Activated CD8-positive, alpha-beta T cell treated with anti-CD3 and anti-CD28 coated beads, Interleukin-2, amount 10 ng/mL, durations not matched to agents 7 days and 5 days (primary cell): Measurements from ENCODE around the gene PSMA1. TPM values are rescaled to one million over a fixed set of nuclear protein-coding genes. Genes with fewer than 3 reads are reported as not detected.

Experiments
- ATAC-seq: fragments of 150-1000 bp; cut with Tn5 transposase; one replicate; pipeline ENCODE4 v1.10.0; 2021; ENCODE audit warnings: moderate library complexity
- CTCF ChIA-PET: fragments of 350-600 bp; sonication (Branson Sonifier 250); formaldehyde crosslinking; loops from one replicate; lab custom pipeline; 2021; ENCODE audit warnings: antibody characterized with exemption; lab: Charles Lee
- POLR2A ChIA-PET: fragments of 350-600 bp; sonication (Branson Sonifier 250); formaldehyde crosslinking; loops from one replicate; lab custom pipeline; 2021; ENCODE audit warnings: antibody characterized with exemption; lab: Charles Lee
- DNase-seq: peaks from one replicate; pipeline ENCODE4 v3.0.0-alpha.2; 2020
- H3K27ac Mint-ChIP-seq: one replicate; pipeline ENCODE4 v1.8.0; 2021; ENCODE audit warnings: mild to moderate bottlenecking, mixed read lengths
- H3K27me3 Mint-ChIP-seq: one replicate; pipeline ENCODE4 v1.8.0; 2021; ENCODE audit warnings: low read depth, mixed read lengths
- H3K36me3 Mint-ChIP-seq: one replicate; pipeline ENCODE4 v1.8.0; 2021; ENCODE audit warnings: low read depth, mixed read lengths
- H3K4me1 Mint-ChIP-seq: one replicate; pipeline ENCODE4 v1.8.0; 2021; ENCODE audit warnings: low read depth, mixed read lengths
- H3K4me3 Mint-ChIP-seq: one replicate; pipeline ENCODE4 v1.8.0; 2021; ENCODE audit warnings: mild to moderate bottlenecking, mixed read lengths
- H3K9me3 Mint-ChIP-seq: one replicate; pipeline ENCODE4 v1.8.0; 2022; ENCODE audit warnings: mixed read lengths; ENCODE audit not compliant: insufficient read depth
- total RNA-seq, 2 experiments: library from RNA; stranded (reverse); gene quantifications; one replicate each; pipeline ENCODE4 v1.2.3, GENCODE V29; 2021

The PSMA1 gene
- total RNA-seq, 2 experiments from 2014 or later, result 211 to 215 TPM

DNA sequence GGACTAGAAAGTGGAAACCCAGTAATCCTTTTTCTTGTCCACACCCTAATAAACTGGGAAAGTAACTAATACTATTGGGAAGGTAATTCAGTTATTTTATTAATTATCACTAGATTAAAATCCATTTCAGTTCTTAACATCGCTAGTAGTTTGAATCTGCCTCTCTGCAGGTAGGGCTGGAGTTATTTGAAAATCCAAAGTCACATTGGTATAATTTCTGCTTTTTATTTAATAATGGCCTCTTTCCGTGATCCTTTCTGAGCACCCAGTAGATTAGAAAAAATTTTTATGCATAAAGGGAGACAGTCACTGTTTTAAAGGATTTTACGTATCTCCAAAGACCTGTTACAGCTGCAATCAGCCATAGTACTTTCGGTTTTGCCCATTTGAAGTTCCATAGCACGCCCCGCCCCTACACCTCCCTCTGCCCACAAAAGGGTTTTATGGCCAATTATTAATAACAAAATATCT, 20.0 kb downstream of the PSMA1 start:
- Mint-ChIP-seq H3K36me3 (peaks cover 58% of the 10 kb centered on the region), H3K4me3 (peak overlapping the region; percentile 99), H3K4me1 (peaks cover 44% of the 10 kb centered on the region), H3K9me3 (no peaks in the 10 kb centered on the region), H3K27me3 (no peaks in the 10 kb centered on the region), H3K27ac (peak overlapping the region; percentile 96)
- DNase-seq (peak; percentile 75), ATAC-seq (peak; percentile 56)
- POLR2A ChIA-PET, result interaction anchor here (0.8 to 2.6 kb wide), 9 partner anchors 13 to 407 kb away, joined by 3 to 20 read pairs (median 4); partner anchors contain the start of gene PSMA1
- CTCF ChIA-PET, result interaction anchor here (0.7 to 4.5 kb wide), 9 partner anchors 16 to 506 kb away, joined by 3 to 21 read pairs (median 4); partner anchors contain the start of gene PSMA1

DNA sequence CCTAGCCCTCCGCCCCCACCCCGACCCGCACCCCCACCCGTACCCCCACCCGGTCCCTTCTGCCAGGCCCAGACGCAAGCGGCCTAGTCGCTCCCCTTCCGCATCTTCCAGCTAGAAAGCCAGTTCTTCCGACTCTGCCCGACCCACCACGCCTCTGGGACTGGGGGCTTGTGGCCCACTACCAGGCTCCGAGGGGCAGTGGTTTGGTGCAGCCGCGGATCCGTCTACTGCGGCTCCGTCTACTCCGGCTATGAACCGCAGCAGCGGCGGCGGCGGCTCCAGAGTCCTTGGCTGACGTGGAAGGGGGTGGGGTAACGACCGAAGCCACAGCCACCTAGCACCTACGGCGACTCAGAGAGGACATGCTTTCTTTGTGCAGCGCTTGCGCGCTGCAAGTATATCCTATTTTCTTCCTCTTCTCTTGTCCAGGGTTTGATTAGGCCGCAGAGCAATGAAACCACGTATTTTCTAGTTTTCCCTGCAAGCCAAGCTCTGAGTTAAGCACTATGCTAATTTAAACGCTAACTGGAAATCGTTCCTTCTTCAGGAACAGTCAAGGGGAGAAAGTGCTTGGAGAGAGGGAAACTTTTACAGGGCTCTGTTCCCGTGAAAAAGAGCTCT, 20.5 kb downstream of the PSMA1 start, which contains the start of gene COPB1:
COPB1 (minus strand) TSS at position 252 of the 621 bp plus-strand sequence. CDS start 883 bp downstream, outside the sequence.
- Mint-ChIP-seq H3K9me3 (no peaks in the 10 kb centered on the region), H3K36me3 (peaks cover 60% of the 10 kb centered on the region), H3K27me3 (no peaks in the 10 kb centered on the region), H3K27ac (peak within 1 kb of the TSS; percentile 96), H3K4me1 (peaks cover 47% of the 10 kb centered on the region), H3K4me3 (peak within 1 kb of the TSS; percentile 99)
- ATAC-seq (peak; percentile 93), DNase-seq (peak; percentile 96)
- ChIA-PET CTCF (interaction anchor here (0.7 to 4.5 kb wide), 9 partner anchors 17 to 507 kb away, joined by 3 to 21 read pairs (median 4); partner anchors contain the start of gene PSMA1), POLR2A (interaction anchor here (0.8 to 2.6 kb wide), 9 partner anchors 12 to 407 kb away, joined by 3 to 20 read pairs (median 4); partner anchors contain the start of gene PSMA1)

GRCh38 chr11:14499178-14499559, 21.0 kb downstream of the PSMA1 start:
- POLR2A ChIA-PET, result interaction anchor here (1.3 to 2.6 kb wide), 2 partner anchors 12 to 21 kb away, joined by 4 to 20 read pairs; partner anchors contain the start of gene PSMA1
- Mint-ChIP-seq H3K27me3 (no peaks in the 10 kb centered on the region), H3K4me3 (peak overlapping the region; percentile 99), H3K9me3 (no peaks in the 10 kb centered on the region), H3K27ac (peak overlapping the region; percentile 96), H3K4me1 (peaks cover 42% of the 10 kb centered on the region), H3K36me3 (peaks cover 58% of the 10 kb centered on the region)
- ATAC-seq (peak; percentile 44), DNase-seq (peak; percentile 59)
- CTCF ChIA-PET, result interaction anchor here (1.7 to 4.5 kb wide), 3 partner anchors 21 to 508 kb away, joined by 5 to 21 read pairs (median 7); partner anchors contain the start of gene PSMA1

DNA sequence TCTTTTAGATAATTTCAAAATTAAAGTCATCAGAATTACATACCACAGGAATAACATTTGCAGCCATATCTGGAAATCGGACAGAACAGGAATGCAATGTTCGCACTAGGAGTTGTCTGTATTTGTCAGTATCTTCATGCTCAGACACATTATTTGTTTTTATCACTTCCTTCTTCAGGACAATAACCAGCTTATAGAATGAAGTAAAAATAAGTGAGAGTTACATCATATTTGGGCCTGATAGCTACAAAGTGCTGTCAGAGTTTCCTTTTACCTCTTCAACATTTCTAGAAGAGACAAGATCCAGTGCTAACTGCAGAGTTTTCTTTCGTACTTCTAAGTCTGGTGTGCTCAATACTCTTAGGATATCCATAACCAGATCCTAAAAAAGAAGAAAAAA, 39.5 kb downstream of the PSMA1 start:
- DNase-seq, result no peak
- Mint-ChIP-seq H3K4me1 (peaks cover 3% of the 10 kb centered on the region), H3K9me3 (no peaks in the 10 kb centered on the region), H3K36me3 (peaks cover 60% of the 10 kb centered on the region), H3K27me3 (no peaks in the 10 kb centered on the region), H3K4me3 (no peak overlapping the region), H3K27ac (no peak overlapping the region)
- ChIA-PET CTCF (interaction anchor here (0.9 to 2.2 kb wide), 8 partner anchors 8 to 427 kb away, joined by 3 to 10 read pairs (median 4); no protein-coding TSS in a partner anchor), POLR2A (interaction anchor here (1.8 kb wide), 1 partner anchor 20 kb away, joined by 4 read pairs; no protein-coding TSS in a partner anchor)
- ATAC-seq, result no peak

GRCh38 chr11:14471127-14471526, 49.1 kb downstream of the PSMA1 start:
- Mint-ChIP-seq H3K36me3 (peaks cover 81% of the 10 kb centered on the region), H3K27me3 (no peaks in the 10 kb centered on the region), H3K4me1 (peaks cover 27% of the 10 kb centered on the region), H3K9me3 (no peaks in the 10 kb centered on the region), H3K4me3 (no peak overlapping the region), H3K27ac (no peak overlapping the region)
- ChIA-PET CTCF (interaction anchor here (1.3 kb wide), 1 partner anchor 16 kb away, joined by 5 read pairs; no protein-coding TSS in a partner anchor), POLR2A (interaction anchor here (1.1 kb wide), 1 partner anchor 18 kb away, joined by 3 read pairs; no protein-coding TSS in a partner anchor)
- DNase-seq, result no peak
- ATAC-seq, result no peak

- Mint-ChIP-seq H3K4me1 (no peaks in the 10 kb centered on the region), H3K27me3 (no peaks in the 10 kb centered on the region), H3K36me3 (peaks cover 44% of the 10 kb centered on the region), H3K9me3 (no peaks in the 10 kb centered on the region), H3K27ac (no peak overlapping the region), H3K4me3 (no peak overlapping the region)
- ChIA-PET POLR2A (interaction anchor here (0.7 to 1.0 kb wide), 2 partner anchors 56 to 95 kb away, joined by 3 to 4 read pairs; partner anchors contain the start of gene PSMA1), CTCF (interaction anchor here (1.1 to 5.1 kb wide), 3 partner anchors 9 to 155 kb away, joined by 3 to 35 read pairs (median 3); no protein-coding TSS in a partner anchor)
- DNase-seq (no peak), ATAC-seq (no peak)
Observed at GRCh38 chr11:14463623-14464022, 56.6 kb downstream of the PSMA1 start.

DNA sequence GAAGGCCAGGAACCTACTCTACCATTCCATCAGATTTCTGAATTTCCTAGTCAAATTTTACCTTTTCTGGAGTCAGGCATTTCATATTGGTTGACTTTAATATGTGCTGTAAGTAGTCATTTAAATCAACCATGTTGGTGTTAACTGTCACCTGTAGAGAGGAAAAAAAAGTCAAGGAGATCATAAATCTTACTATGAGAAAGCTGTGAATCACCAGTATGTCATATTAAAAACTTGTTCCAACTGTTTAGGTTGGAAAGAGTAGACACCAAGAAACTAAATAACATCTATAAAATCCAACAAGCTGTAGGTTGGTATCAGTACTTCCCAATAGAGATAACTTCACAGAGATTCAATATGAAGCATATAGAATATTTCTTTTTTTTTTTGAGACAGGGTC, 60.0 kb downstream of the PSMA1 start:
- Mint-ChIP-seq H3K4me1 (no peaks in the 10 kb centered on the region), H3K9me3 (no peaks in the 10 kb centered on the region)
- POLR2A ChIA-PET, result interaction anchor here (0.6 kb wide), 1 partner anchor 84 kb away, joined by 5 read pairs; no protein-coding TSS in a partner anchor

DNA sequence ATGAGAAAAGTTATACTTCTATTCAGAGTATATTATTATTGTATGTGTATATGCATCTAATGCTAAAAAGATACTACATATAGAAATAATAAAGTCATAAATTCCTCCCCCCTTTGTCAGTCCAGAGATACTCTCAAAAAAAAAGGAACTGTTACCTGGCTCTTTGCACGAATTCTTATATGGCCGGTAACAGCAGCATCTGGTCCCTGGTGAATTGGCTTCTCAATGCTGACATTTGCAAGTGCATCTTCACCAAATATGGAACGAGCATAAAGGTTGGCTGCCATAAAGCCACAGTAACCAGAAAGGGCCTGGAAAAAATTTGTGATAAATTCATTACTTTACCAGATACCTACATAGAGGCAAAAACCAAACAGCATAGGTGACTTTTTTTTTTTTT, 61.8 kb downstream of the PSMA1 start:
- no peaks in the 10 kb centered on the region for H3K9me3 Mint-ChIP-seq
- DNase-seq (no peak), ATAC-seq (no peak)
- no peaks in the 10 kb centered on the region for H3K27me3 Mint-ChIP-seq
- POLR2A ChIA-PET, result no interaction called here
- H3K27ac Mint-ChIP-seq, result no peak overlapping the region
- peaks cover 42% of the 10 kb centered on the region for H3K36me3 Mint-ChIP-seq
- no peaks in the 10 kb centered on the region for H3K4me1 Mint-ChIP-seq
- CTCF ChIA-PET, result interaction anchor here (1.2 to 8.5 kb wide), 2 partner anchors 39 to 155 kb away, joined by 7 to 180 read pairs; no protein-coding TSS in a partner anchor
- no peak overlapping the region for H3K4me3 Mint-ChIP-seq

More for the DNA sequence above, 60.0 kb downstream of the PSMA1 start:
- CTCF ChIA-PET, result interaction anchor here (2.0 kb wide), 1 partner anchor 159 kb away, joined by 9 read pairs; no protein-coding TSS in a partner anchor
- H3K27ac Mint-ChIP-seq, result no peak overlapping the region
- ATAC-seq (no peak), DNase-seq (no peak)
- no peaks in the 10 kb centered on the region for H3K27me3 Mint-ChIP-seq
- no peak overlapping the region for H3K4me3 Mint-ChIP-seq
- H3K36me3 Mint-ChIP-seq, result peaks cover 40% of the 10 kb centered on the region

- Mint-ChIP-seq H3K27ac (no peak overlapping the region), H3K27me3 (no peaks in the 10 kb centered on the region), H3K4me3 (no peak overlapping the region), H3K9me3 (no peaks in the 10 kb centered on the region), H3K36me3 (peaks cover 51% of the 10 kb centered on the region), H3K4me1 (peaks cover 8% of the 10 kb centered on the region)
- ATAC-seq, result no peak
- ChIA-PET CTCF (interaction anchor here (0.6 to 8.5 kb wide), 45 partner anchors 9 to 684 kb away, joined by 3 to 180 read pairs (median 4); partner anchors contain the start of gene SPON1), POLR2A (interaction anchor here (1.0 to 2.2 kb wide), 2 partner anchors 151 to 155 kb away, joined by 4 to 9 read pairs; no protein-coding TSS in a partner anchor)
- no peak for DNase-seq
Observed at GRCh38 chr11:14455648-14456430, 64.3 kb downstream of the PSMA1 start.
